Activated CD8-positive, alpha-beta memory T cell treated with anti-CD3 and anti-CD28 coated beads, Interleukin-2, amount 50 U/mL, for 24 hours (primary cell): ENCODE measurements around the gene CEP152.
"Not testable (repeated sequence)": the region's sequence is repeated elsewhere in the genome, so short reads cannot be mapped to it uniquely, and the experiment has no call there.

ENCODE experiments used
- DNase-seq: peaks from one replicate; pipeline ENCODE4 v3.0.0-alpha.2; 2020; ENCODE audit errors: extremely low read depth

The CEP152 gene

DNA sequence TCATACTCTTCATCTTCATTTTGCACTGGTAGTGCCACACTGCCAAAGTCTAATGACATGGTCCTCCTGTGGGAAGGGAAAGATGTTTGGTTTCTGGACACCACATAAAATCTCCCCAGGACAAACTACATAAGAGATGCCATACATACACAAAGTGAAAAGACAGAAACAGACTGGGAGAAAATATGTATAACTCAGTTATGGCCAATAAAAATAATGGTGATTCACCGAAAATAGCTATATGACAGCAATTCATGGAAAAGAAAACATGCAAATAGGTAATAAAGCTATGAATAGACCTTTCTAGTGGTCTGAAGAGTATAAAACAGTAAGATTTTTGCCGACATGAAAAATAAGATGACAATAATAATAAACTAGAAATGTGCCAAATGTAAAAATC lies 5.3 kb downstream of the CEP152 start:
- no peak for DNase-seq

DNA sequence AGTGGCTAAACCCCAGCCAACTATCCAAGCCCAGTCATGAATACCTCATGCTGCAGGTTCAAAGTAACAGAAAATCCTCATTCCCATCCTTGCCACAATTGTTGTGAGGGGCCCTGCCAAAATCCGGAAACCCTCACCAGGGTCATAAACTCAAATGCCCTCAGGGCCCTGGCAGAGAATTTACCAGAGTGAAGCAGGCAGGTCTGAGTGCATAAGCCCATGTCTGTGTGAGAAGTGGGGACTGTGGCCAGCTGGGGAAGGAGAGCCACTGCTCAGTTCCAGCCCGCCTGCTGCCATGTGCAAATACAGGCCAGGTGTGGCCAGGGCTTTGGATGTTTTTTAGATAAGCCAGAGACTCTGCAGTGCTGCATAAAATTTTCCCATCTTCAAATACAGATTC lies 7.0 kb downstream of the CEP152 start:
- no peak for DNase-seq

DNA sequence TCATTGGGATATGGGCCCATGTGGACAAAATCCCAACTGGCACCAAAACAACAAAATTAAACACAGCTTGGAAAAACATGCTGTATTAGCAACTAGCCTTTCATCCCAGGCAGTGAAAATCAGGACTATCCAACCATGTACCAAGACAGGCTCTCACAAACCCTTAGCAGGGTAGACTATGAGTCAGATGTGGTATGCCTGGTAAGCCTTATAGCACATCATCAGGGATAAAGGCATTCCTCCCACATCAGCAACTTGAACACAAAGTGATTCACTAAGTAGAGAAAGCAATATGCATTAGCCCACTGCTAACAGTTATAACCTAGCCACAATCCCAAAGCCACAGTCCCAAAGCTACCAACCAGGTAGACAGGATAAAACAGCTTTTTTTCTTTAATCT lies 8.0 kb downstream of the CEP152 start:
- DNase-seq = no peak

DNA sequence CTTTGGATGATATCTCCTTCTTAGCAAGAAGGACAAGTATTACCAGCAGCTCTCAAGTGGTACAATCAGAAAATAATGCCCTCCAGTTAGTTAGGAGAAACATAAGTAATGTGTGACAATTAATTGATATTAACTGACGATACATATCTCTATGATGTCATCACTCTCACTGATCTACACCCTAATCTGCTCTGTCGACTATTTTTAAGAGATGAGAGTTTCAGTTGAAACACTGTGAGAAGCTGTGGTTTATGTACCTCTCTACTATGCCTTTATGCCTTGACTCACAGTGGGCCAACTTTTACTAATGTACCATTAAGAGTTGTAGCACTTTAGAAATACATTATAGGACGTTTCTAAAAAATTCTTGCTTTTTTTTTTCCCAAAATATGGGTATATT lies 8.6 kb downstream of the CEP152 start:
- no peak for DNase-seq

DNA sequence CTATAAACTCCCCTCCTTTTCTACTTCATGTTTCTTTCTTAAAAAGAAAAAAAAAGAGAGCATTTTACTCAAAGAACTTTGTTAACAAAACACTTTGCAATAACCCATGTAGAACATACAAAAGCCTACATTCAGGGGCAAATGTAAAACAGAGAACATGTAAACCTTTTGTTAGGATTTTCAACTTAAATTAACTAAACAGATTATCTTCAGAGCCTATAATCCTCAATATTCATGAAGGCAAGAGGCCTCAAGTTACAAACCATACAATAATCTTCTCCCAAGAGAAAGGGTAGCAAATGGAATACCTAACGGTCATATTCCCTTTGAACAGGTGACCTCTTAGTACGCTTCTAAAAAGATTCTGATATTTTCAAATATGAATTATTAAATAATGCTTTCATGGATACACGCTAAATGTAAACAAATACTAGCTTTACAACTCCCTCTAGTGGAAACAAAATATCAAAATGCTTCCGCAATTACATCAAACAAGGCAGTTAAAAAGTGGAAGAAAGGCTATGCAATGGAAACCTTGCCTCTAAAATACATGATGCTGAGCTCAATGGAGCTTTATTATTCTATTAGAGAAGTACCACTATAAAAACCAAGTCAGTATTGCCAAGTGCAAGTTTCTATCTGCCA lies 9.9 kb downstream of the CEP152 start:
- DNase-seq = no peak

DNA sequence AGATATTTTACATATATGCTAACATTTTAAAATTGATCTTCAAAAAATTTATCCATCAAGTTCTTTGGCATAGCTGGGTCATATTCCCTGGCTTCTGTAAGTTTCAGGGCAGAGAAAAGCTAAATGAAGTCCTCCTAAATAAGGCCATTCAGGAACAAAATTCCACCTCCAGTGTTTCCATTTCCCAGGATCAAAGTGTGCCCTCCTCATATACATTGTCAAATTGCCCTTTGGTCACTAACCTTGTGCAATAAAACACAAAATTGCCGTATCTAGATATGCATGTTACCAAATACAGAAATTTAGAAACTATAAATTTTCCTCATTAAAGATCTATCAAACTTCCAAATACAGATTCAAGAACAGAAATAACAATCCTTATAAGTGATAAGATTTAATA lies 10.6 kb downstream of the CEP152 start:
- DNase-seq = no peak

DNA sequence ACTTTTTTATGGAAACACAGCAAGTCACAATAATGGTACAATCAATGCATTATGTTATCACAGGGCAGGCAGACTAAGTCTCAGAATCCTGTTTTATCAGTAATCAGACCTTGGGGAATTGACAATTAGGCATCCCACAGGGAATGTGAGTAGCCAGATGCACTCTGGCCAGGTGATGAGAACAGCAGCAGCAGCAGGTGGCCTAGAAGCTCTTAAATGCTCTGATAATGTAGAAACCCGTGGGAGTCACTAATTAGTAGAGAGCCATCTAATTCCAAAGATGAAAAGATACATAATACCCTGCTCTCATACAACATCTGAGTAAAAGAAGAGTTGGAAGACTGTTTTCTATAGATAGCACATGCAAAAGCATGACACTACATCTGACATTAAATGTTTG lies 12.6 kb downstream of the CEP152 start:
- DNase-seq = no peak

DNA sequence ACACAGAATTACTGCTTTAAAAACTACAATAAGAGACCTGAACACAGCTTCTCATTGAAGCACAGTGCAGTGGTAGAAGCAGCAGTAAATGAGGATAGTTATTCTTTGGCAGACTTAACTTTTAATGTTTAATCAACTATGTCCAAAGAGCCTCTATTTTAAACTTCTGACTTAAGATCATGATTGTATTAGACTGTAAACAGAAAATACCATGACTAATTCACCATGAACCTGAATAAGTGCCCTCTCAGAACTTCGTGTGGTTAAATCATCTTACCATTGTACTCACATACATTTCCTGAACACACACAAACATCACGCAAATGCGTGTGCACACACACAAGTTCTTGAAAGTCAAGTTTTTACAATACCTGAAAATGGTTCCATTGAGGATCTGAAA lies 13.9 kb downstream of the CEP152 start:
- no peak for DNase-seq

DNA sequence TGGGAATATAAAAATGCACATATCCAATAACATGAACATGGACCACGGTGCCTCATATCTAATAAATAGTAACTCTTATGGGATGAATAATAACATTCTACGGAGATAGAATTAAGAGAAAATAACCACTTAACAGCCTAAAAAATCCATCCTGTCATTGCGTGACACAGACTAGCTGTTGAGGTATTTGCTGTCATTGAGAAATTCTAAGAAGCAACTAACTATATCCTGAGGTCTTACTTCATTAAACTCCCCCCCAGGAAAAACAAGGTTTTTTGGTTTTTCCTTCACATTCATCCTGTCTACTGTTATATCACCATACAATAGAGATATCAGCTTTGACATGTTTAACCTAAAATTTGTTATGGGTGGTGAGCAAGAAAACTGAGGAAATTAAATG lies 14.3 kb downstream of the CEP152 start:
- DNase-seq = no peak

DNA sequence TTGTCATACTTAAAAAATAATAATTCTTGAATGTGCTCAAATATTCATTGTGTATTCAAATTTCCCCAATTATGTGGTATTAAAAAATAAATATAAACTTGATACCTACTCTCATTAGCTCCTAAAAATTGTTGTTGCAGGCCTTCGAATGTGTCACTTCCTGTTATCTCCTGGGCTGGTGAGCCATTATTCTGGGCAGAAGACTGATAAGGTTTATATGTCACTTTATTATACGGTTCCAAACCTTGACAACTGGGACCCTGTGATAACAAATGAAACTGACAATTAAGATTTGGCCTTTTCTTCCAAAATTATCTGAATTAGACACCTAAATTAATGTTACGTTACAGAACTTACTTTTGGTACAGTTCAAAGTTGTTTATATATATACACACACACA lies 15.0 kb downstream of the CEP152 start:
- DNase-seq = no peak

DNA sequence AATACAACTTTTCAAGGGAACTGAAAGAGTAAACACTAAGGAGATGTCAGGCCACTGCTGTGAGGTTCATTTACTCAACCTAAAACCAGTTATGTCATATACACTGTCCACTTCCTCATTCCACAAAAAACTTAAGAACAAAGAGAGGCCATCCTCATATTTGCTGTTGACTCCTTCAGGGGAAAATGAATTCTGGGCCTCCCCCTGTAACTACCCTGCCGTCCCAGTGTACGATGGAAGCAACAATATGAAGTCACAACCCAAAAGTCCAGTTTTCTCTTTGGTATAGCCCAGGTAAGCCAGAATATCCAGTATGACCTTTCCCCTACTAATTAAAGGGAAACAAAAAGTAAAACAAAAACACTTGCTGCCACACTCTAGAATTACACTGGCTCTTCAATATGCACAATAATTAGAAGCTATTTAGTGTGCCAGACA lies 16.2 kb downstream of the CEP152 start:
- DNase-seq = no peak

DNA sequence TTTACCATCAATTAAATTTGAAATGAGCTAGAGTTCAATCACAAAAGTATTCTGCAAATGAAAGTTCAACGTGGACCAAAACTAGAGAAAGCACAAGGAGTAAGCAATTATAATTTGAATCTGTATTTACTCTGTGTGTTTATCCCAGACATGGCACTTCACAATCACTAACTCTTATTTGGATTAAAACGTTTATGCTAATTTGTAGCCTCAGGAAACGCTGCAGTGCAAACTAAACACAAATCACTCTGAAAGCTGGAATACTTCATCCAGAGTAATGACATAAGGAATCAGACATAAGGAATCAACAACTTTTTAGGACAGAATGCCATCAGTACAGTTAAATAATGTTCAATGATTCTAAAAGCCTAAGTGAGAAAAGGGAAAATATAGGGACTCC lies 18.5 kb downstream of the CEP152 start:
- no peak for DNase-seq

DNA sequence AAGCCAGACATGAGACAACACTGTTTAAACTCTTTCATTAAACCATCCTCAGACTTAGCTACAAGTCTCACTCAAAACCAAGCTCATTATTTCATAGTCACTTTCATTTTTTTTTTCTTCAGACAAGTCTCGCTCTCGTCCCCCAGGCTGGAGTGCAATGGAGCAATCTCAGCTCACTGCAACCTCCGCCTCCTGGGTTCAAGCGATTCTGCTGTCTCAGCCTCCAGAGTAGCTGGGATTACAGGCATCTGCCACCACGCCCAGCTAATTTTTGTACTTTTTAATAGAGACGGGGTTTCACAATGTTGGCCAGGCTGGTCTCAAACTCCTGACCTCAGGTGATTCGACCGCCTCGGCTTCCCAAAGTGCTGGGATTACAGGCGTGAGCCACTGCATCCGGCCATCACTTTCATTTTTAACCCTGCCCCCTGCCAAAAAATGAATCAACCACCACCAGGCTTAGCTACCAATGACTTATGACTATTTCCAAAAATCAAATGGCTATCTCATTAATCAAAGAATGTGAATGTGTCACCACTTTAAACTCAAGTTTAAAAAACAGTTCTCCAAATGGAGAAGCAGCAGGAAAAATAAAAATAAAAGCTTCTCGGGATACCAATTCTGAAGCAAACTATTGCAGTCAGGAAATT lies 20.3 kb downstream of the CEP152 start:
- DNase-seq = not testable (repeated sequence)

DNA sequence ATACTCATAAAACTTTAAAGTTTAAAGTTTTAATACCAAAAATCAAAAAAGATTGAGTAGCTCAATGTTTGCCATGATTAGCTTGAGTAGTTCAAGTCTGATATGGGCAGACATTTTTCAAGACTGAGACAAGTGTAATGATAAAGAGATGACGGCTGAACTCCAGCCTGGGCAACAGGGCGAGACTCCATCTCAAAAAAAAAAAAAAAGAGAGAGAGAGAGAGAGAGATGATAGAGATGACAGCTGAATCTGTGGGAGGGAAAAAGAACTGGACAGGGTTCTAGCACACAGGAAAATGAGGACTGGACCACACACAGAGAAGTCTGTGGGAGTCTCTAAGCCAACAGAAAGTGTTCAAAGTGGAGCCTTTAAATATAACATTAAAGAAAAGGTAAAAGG lies 25.2 kb downstream of the CEP152 start:
- no peak for DNase-seq

DNA sequence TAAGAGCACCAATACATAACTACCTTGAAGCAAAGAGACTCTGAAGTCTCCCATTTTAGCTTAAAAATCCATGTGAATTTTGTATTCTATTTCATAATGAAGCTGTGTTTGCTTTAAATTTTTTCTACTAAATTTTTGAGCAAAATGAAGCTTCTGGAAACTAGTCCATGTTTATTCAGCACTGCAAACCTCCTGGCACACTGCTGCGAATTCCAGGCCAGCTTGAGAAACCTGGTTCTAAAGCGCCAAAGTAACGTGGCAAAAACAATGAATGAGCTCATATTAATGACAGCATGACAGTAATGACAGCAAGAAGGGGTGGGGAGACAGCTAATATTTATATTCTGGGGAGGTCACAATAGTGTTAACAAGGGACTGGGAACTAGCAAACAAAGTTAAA lies 25.7 kb downstream of the CEP152 start:
- DNase-seq = no peak

DNA sequence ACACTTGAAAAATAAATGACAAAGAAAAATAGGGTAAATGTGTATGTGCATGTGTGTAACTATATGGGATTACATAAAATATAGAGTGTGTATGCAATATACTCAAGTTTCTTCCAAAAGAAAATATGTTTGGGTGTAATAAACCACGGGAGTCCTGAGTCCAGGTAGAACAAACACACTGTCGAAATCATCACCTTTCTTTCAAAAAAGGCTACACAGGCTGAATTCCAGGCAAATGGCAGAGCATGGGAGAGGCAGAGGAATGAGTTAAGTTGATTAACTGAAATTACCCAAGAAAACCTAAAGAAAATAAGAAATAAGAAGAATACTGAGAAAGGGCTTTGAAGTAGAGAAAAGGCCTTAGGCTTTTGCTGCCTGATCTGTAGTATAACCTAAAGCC lies 26.1 kb downstream of the CEP152 start:
- no peak for DNase-seq

DNA sequence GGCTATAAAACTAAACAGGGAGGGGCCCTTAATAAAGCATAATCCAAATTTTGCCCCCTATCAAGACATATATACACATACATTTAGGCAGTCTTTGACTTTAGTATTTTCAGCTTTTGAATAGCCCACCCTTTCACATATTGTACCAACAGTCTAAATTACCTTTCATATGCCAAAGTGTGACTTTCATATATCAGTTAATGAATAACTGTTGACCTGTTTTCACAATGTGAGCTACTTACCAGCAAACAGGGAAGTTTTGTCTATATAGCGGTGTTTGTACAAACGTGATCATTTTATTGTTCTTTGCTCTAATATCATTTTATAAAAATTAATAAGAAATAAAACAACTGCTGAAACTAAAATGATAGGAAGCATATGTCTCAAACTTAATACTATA lies 28.0 kb downstream of the CEP152 start:
- no peak for DNase-seq

DNA sequence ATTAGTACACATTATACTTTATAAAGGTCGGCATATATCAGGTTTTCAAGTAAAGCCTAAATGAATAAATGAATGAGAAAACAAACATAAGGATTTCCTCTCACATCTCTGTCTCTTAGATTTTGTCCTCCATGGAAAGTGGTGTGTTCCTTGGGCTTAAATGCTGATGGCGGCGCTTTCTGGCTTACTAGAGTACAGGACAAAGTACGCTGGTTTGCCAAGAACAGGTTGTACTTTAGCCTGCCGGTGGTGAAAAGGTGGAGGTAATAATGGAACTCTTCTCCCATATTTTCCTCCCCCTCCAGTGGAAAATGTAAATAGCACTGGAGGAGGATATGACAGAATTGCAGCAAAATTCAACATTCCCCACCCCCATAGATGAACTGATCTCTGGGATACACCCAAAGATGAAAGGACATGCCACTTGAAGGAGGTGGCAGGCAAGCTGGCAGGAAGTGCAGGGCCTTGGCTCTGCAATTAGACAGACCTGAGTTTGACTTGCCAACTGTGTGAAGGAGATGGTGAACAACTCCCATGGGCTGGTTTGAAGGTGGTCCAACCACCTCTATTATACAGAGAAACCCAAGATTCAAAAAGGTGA lies 29.3 kb downstream of the CEP152 start:
- DNase-seq = no peak

DNA sequence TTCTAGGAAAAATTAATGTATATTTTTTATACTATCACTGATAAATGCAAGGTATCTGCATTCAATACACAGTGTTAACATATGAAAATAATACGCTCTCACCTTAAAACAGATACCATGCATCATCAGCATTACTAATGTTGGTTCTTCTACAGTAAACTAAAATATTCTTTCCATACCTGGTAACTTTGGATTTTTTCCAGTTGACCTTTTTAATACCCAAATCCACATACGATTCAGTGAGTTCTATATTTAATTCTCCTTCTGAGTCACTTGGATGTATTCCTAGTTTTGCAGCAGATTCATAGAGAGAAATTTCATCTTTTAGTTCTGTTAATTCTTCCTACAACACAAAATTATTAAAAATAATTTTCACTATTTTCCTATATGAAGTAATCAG lies 29.9 kb downstream of the CEP152 start:
- no peak for DNase-seq

DNA sequence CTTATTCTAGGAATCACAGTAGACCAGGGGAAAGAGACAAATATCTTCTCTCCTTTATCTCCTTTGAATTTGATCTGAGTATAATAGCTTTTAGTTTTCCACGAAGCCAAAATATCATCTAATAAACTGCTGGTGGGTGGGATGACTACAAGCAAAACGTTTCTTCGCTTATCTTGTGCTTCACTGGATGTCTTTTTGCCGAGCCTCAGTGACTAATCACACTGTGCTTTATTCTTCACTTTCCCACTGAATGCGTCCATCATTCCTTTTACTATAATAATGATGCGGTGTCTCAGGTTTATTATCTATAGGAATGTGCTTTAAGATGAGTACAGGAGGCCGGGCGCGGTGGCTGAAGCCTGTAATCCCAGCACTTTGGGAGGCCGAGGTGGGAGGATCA lies 32.5 kb downstream of the CEP152 start:
- no peak for DNase-seq

DNA sequence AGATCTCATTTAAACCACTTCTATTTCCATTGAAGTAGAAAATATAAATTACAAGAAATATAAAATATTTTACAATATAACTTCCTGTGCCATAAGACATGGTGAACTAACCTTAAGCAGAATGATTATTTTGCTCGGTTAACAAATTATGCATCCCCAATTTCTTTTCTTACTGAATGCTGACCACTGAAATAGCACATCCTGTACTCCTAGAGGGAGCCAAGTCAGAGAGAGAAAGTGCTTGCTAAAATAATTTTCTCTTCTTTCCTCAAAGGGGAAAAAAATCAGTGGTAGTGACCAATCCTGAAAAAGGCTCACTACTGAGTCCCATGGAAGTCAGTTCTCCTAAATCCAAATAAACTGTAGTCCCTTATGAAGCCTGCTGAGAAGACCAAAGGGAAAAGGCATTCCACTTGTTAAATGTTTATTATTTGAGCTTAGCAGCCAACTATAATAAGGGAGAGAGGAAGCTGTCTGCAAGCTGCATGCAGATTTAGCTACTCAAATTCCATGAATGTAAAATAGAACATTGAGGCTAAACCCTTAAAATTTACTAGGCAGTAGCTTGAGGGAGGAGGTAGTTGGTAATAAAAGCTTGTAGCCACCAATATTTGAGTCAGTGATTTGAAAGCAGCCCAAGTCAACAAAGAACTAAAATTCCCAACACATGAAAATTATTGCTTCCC lies 33.1 kb downstream of the CEP152 start:
- no peak for DNase-seq

DNA sequence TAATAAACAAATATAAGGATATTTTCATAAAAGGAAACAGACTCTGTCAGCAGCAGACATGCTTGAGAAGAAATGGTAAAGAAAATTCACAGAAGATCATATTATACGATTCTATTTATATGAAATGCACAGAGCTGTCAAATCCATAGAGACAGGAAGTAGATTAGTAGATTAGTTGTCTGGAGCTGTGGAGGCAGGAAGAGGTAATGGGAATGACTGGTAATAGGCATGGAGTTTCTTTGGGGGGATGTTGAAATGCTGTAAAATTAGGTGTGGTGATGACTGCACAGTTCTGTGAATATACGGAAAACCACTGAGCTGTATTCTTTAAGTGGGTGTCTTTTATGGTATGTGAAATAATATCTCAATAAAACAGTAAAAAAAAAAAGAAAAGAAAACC lies 35.3 kb downstream of the CEP152 start:
- no peak for DNase-seq

DNA sequence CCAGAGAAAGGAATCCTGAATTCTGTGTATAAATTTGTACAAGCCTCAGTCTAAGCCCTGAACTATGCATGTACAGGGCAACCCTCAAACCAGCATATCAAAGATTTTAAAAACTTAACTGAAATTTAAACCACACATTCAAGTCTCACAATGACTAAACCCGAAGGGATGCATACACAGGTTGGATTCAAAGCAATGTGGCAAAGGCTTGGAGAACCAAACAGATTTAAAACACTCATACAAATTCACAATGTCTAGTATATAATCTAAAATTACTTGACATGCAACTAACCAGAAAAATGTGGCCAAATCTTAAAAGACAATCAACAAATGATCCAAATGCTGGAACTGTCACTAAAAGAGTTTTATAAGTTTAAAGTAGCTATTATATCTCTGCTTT lies 36.4 kb downstream of the CEP152 start:
- DNase-seq = no peak
